ENCODE data around the gene LYPD6. TPM values are rescaled to one million over a fixed set of nuclear protein-coding genes. Genes with fewer than 3 reads are reported as not detected.

The LYPD6 gene, protein sequence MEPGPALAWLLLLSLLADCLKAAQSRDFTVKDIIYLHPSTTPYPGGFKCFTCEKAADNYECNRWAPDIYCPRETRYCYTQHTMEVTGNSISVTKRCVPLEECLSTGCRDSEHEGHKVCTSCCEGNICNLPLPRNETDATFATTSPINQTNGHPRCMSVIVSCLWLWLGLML
- total RNA-seq, result 1 to 10 TPM in 2 of 4 donors, under 1 TPM in 1, not detected in 1; 0.85 to 2.1 (median 1.6) TPM

DNA sequence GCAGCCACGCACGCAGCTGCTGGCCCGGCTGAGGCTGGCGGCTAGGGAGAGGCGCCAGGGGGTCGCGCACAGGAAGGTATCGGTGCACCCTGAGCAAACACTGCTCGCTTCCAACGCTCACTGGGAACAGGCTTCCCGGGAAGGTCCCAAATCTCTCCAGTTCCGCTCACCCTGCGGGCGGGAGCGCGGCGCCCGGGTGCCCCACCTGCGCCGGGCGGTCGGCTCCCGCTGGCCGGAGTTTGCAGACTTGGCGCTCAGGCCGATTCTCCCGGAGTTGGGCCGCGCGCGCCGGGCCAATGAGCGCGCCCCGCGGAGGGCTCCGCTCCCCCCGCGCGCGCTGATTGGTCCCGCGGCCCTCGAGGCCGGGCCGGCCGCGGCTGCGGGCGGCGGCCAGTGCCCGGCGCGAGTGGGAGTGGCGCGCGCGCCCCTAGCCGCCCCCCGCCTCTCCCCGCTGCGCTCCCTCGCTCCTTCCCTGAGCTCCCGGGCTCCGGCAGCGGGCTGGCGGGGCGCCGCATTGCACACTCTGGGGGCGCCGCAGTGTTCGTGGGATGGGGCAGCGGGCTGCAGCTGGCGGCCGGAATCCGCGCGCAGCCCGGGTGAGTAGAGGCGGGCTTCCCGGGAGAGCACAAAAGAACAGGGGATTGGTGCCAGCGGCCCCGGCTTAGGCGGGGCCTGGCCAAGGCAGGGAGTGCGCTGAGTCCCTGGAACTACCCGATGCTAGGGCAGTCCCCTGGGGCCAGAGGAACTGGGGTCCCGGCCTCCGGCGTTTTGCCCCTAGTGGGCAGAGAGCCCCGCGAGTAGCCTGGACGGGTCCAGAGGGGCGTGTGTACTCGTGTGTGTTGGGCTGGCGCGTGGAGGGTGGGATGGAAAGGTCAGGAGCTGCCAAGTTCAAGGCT, at the start of gene LYPD6:
Gene LYPD6, plus strand, starts transcription at position 461 of the 896 bp plus-strand sequence. CDS start 107,122 bp downstream, outside the sequence.
- peak in 1 of 2 donors; percentile 41 for TF ChIP-seq POLR2A (IDR thresholded peaks at IDR 0.05)
- TF ChIP-seq, protein P1, sequence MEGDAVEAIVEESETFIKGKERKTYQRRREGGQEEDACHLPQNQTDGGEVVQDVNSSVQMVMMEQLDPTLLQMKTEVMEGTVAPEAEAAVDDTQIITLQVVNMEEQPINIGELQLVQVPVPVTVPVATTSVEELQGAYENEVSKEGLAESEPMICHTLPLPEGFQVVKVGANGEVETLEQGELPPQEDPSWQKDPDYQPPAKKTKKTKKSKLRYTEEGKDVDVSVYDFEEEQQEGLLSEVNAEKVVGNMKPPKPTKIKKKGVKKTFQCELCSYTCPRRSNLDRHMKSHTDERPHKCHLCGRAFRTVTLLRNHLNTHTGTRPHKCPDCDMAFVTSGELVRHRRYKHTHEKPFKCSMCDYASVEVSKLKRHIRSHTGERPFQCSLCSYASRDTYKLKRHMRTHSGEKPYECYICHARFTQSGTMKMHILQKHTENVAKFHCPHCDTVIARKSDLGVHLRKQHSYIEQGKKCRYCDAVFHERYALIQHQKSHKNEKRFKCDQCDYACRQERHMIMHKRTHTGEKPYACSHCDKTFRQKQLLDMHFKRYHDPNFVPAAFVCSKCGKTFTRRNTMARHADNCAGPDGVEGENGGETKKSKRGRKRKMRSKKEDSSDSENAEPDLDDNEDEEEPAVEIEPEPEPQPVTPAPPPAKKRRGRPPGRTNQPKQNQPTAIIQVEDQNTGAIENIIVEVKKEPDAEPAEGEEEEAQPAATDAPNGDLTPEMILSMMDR (IDR thresholded peaks at IDR 0.05), result peak in 1 of 6 experiments; percentile 4
- Histone ChIP-seq H3K36me3 (no peaks in the 10 kb centered on the region), H3K27me3 (no peaks in the 10 kb centered on the region), H3K9me3 (no peaks in the 10 kb centered on the region), H3K27ac (peak within 1 kb of the TSS in 3 of 4 donors; percentile 49 to 62 (median 60)), H3K4me1 (peaks cover 0 to 15% (median 2%) of the 10 kb centered on the region in 4 donors), H3K4me3 (peak within 1 kb of the TSS; percentile 33 to 91 (median 60))
- DNase-seq, result peak in 2 of 3 donors; percentile 70 to 84

DNA sequence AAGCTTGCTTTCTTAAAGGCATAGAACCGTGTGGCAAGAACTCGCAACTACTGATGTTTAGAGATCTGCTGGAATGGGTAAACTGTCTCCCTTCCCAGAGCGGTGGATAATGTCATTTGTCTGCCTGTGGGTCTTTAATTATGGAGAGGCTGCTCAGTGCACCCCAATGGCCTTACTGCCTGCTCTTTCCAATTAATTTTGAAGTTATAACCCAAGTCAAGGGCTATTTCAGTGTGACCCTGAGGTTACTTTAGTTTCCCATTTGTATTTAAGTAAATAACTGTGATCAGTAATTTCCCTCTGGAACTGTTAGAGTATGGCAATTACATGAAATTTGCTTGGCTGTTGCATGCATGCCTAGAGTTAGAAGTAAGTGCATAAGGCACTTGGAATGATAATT, 48.9 kb upstream of the LYPD6 start:
- no peak overlapping the region for H3K27ac ChIP-seq
- H3K36me3 ChIP-seq, result no peaks in the 10 kb centered on the region
- TF ChIP-seq, protein P1 (IDR thresholded peaks at IDR 0.05), result no peak
- no peak for TF ChIP-seq POLR2A (IDR thresholded peaks at IDR 0.05)
- no peak overlapping the region for H3K4me3 ChIP-seq
- no peaks in the 10 kb centered on the region for H3K27me3 ChIP-seq
- no peak for DNase-seq
- H3K4me1 ChIP-seq, result no peaks in the 10 kb centered on the region
- H3K9me3 ChIP-seq, result no peaks in the 10 kb centered on the region

DNA sequence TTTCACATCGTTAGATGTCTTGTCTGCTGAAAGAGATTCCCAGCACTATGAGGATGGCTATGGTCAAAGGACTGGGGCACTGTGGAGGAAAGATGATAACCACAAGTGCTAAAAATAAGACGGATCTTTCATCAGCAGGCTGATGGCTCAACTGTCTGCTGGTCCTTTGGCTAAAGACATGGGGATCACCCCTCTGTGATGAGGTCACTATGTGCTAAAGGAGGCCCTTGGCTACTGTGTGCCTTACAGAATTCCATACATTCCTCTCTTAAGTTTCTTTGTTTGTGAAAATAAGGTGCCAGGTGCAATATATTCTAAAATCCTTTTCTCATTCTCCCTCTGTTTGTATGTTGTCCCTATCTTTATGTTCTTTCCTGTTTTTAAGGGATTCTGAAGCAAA, 39.7 kb upstream of the LYPD6 start:
- no peak for DNase-seq
- no peaks in the 10 kb centered on the region for H3K36me3 ChIP-seq
- H3K9me3 ChIP-seq, result no peaks in the 10 kb centered on the region
- no peaks in the 10 kb centered on the region for H3K4me1 ChIP-seq
- H3K27me3 ChIP-seq, result no peaks in the 10 kb centered on the region
- no peak overlapping the region for H3K4me3 ChIP-seq
- TF ChIP-seq, protein P1 (IDR thresholded peaks at IDR 0.05), result no peak
- no peak for TF ChIP-seq POLR2A (IDR thresholded peaks at IDR 0.05)
- H3K27ac ChIP-seq, result no peak overlapping the region

DNA sequence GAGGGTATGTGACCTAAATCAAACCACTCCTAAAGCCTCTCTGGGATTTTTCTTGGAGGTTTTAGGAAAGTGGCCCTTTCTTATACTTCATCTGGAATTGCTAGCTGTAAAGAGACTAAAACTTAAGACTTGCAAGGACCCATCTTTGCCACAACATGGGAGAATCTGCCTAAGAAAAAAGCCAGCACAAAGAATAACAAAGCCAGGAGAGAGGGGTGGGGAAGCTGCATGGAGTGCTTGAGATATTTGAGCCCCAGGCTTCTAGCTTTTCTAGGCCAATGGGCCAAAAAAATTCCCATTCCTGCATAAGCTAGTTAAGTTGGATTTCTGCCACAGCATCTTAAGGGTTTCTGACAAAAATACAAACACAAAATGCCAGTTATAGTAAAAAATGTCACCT, 38.5 kb upstream of the LYPD6 start:
- Histone ChIP-seq H3K4me1 (no peaks in the 10 kb centered on the region), H3K4me3 (no peak overlapping the region), H3K36me3 (no peaks in the 10 kb centered on the region), H3K9me3 (no peaks in the 10 kb centered on the region), H3K27me3 (no peaks in the 10 kb centered on the region), H3K27ac (no peak overlapping the region)
- TF ChIP-seq, protein P1 (IDR thresholded peaks at IDR 0.05), result no peak
- no peak for TF ChIP-seq POLR2A (IDR thresholded peaks at IDR 0.05)
- DNase-seq, result no peak

DNA sequence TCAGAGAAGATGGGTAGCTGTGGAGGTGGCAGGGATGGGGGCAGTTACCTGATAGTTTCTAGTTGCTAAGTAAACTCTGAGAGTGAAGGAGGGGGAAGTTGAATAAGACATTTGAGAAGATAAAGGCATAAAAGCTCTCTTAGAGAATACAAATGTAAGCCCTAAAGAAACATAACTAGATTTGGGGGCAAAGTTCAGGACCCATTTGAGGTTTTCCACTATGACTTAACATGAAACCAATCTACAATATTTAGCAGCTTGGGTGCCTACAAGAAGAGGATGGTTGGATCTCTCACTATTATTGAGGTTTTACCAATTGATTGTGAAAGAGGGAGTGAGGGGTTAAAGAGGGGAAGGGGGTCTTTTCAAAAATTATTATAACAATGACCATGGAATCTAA, 34.4 kb upstream of the LYPD6 start:
- Histone ChIP-seq H3K27ac (no peak overlapping the region), H3K36me3 (no peaks in the 10 kb centered on the region), H3K4me1 (no peaks in the 10 kb centered on the region), H3K27me3 (no peaks in the 10 kb centered on the region), H3K4me3 (no peak overlapping the region), H3K9me3 (no peaks in the 10 kb centered on the region)
- no peak for TF ChIP-seq POLR2A (IDR thresholded peaks at IDR 0.05)
- TF ChIP-seq, protein P1 (IDR thresholded peaks at IDR 0.05), result no peak
- DNase-seq, result no peak

Measured in Peyer's patch (tissue), 4 donors.